AG09309 (cell line): ENCODE results near the gene RGS18.

ENCODE experiments used
- DNase-seq: peaks from one replicate; pipeline ENCODE4 v3.0.0-alpha.2; 2010; ENCODE audit warnings: low read depth
- H3K4me3 ChIP-seq: 2 replicates; pipeline ENCODE4 v1.5.1; 2011; ENCODE audit warnings: mild to moderate bottlenecking, low read depth, low read length, moderate library complexity; ENCODE audit not compliant: control insufficient read depth
- CTCF ChIP-seq: IDR thresholded peaks from 2 replicates; pipeline ENCODE4 v1.5.1; 2011; ENCODE audit warnings: mild to moderate bottlenecking, low read depth, low read length, inconsistent platforms; ENCODE audit not compliant: insufficient read depth, control insufficient read depth; ENCODE audit errors: missing control alignments

Gene RGS18

DNA sequence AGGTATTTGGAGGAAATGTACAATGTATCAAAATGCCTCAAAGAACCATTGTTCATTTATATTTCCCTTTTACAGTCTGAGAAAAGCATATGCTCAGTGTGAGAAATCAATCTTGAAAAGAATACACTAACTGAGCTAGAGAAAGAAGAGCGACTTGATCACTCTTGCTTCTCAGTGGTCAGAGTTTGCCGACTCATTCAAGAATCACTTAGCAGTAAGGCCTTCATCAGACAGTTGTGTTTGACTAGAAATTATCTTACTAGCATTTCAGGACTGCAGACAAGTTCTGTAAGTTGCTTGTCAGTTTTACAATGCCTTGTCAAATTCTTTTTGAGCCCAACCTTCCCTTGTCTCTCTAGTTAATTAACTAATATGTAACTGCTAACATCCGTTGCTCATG, 12.9 kb downstream of the RGS18 start:
- no peak for TF ChIP-seq CTCF
- no peak for DNase-seq
- H3K4me3 ChIP-seq = no peak overlapping the region

- H3K4me3 ChIP-seq = no peak overlapping the region
- DNase-seq = no peak
- no peak for TF ChIP-seq CTCF
Observed at GRCh38 chr1:192175971-192176370, 17.7 kb downstream of the RGS18 start.

DNA sequence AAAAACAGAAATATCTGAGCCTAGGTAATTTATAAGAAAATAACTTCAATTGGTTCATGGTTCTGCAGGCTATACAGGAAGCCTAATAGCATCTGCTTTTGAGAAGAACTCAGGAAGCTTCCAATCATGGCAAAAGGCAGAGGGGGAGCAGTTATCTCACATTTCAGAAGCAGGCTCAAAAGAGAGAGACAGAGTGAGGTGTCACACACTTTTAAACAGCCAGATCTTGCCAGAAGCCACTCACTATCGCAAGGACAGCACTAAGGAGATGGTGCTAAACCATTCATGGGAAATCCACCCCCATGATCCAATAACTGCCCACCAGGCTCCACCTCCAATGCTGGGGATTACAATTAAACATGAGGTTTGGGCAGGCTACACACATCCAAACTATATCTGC, 25.5 kb downstream of the RGS18 start:
- DNase-seq = no peak
- no peak overlapping the region for H3K4me3 ChIP-seq
- no peak for TF ChIP-seq CTCF

DNA sequence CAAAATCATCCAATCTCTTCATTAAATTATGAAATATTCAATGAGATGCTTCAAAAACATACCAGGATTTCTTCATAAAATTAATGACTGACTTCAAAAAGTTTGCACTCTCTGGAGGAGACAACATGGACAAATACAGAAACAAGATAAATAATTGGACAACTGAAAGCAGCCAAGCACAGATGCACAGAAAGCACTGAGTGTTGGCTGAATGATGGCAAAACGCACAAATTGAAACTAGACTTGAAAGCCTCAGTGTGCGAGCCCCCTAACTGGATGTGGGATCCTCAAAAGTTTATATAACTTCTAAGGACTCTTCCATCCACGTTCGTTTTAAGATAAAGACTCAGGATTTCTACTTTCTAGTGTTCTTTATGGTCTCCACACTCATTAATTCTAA, 27.9 kb downstream of the RGS18 start:
- no peak for TF ChIP-seq CTCF
- no peak for DNase-seq
- H3K4me3 ChIP-seq = no peak overlapping the region

- DNase-seq = no peak
- no peak for TF ChIP-seq CTCF
Observed at GRCh38 chr1:192190066-192190465, 31.8 kb downstream of the RGS18 start.

DNA sequence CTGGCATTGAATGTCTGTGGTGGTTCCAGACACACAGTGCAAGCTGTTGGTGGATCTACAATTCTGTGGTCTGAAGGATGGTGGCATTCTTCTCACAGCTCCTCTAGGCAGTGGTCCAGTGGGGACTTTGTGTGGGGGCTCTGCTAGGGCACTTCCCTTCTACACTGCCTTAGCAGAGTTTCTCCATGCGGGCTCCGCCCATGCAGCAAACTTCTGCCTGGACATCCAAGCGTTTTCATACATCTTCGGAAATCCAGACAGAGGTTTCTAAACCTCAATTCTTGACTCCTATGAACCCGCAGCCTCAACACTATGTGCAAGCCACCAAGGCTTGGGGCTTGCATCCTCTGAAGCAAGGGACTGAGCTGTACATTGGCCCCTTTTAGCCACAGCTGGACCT, 43.0 kb downstream of the RGS18 start:
- no peak overlapping the region for H3K4me3 ChIP-seq
- DNase-seq = no peak
- TF ChIP-seq CTCF = no peak

More at GRCh38 chr1:192190066-192190465, 31.8 kb downstream of the RGS18 start:
- H3K4me3 ChIP-seq = no peak overlapping the region

GRCh38 chr1:192224396-192224795, 66.1 kb downstream of the RGS18 start:
- no peak for DNase-seq
- TF ChIP-seq CTCF = no peak
- no peak overlapping the region for H3K4me3 ChIP-seq
